ENCODE results near the gene RGL1.

The RGL1 gene

DNA sequence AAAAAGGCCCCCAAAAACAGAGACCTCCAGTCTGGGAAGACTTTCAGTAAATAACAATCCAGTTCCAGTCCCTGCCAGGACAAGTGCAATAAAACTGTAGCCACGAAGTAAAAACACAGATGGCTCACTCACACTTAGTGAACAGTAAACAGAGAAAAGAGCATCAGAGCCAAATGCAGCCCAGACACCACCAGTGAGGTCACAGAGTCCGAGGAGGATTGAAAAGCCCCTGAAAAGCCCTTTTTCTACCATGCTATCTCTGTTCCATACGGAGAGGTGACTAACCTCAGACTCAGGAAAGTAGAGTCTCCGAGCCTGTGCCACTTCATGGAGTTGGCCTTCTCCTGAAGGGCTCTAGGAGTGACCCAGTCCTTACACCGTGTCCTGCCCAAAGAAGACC, 148.1 kb downstream of the RGL1 start:
- DNase-seq (ENCODE audit: low spot score): no peak
- TF ChIP-seq, protein P1, sequence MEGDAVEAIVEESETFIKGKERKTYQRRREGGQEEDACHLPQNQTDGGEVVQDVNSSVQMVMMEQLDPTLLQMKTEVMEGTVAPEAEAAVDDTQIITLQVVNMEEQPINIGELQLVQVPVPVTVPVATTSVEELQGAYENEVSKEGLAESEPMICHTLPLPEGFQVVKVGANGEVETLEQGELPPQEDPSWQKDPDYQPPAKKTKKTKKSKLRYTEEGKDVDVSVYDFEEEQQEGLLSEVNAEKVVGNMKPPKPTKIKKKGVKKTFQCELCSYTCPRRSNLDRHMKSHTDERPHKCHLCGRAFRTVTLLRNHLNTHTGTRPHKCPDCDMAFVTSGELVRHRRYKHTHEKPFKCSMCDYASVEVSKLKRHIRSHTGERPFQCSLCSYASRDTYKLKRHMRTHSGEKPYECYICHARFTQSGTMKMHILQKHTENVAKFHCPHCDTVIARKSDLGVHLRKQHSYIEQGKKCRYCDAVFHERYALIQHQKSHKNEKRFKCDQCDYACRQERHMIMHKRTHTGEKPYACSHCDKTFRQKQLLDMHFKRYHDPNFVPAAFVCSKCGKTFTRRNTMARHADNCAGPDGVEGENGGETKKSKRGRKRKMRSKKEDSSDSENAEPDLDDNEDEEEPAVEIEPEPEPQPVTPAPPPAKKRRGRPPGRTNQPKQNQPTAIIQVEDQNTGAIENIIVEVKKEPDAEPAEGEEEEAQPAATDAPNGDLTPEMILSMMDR (IDR thresholded peaks at IDR 0.05; ENCODE audit: extremely low read depth, insufficient read depth, missing control alignments): no peak
- in situ Hi-C loops (cut with MboI; ENCODE audit: low pct_unique_long_range_greater_than_20kb, low sequenced_read_pairs, unreplicated experiment): no loop called here

DNA sequence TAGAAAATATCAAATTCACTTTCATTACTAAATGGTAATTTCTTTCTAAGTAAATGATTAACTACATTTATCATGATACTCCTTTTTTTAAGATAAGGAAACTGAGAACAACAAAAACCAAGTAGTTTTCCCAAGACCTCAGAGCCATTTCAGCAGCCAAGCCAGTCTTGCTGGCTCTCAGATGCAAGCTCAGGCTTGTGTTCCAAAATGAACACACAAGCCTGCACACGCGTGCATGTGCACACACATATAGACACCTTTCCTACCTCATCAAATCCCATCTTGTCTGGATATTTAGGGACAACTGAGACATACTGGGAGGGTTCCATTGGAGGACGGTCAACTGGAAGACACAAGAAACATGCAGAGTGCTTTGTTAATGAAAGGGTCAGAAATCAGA, 149.6 kb downstream of the RGL1 start:
- in situ Hi-C loops (cut with MboI; ENCODE audit: low pct_unique_long_range_greater_than_20kb, low sequenced_read_pairs, unreplicated experiment): no loop called here
- TF ChIP-seq, protein P1 (IDR thresholded peaks at IDR 0.05; ENCODE audit: extremely low read depth, insufficient read depth, missing control alignments): no peak
- no peak for DNase-seq (ENCODE audit: low spot score)

DNA sequence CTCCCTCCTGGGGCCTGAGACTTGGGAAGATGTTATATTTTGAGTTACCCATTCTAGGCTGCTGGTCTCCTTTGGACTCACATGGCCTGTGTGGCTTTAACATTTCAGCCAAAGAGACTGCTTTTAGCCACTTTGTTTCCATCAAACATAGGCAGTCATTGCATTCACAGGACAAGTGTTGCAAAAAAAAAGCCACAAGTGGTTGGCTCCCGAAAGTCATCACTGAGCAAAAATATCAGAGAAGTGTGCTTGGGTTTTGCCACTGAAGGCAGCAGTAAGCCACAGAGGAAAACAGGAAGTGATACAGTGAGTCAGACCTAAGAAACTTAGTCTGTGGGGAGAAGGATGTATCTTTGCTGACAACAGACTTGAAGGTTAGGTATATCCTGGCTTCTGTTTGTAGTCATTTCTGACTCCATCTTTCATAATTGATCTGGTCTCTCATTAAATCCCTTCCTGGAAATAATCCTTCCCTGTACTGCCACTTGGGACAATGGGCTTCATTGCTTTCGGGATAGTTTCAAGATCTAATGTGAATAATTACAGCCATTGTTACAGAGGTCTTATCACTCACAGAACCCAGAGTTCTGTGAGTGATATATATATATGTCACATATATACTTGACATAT, 151.8 kb downstream of the RGL1 start:
- in situ Hi-C loops (cut with MboI; ENCODE audit: low pct_unique_long_range_greater_than_20kb, low sequenced_read_pairs, unreplicated experiment): no loop called here
- peak; percentile 79 for DNase-seq (ENCODE audit: low spot score)
- TF ChIP-seq, protein P1 (IDR thresholded peaks at IDR 0.05; ENCODE audit: extremely low read depth, insufficient read depth, missing control alignments): peak; percentile 25

DNA sequence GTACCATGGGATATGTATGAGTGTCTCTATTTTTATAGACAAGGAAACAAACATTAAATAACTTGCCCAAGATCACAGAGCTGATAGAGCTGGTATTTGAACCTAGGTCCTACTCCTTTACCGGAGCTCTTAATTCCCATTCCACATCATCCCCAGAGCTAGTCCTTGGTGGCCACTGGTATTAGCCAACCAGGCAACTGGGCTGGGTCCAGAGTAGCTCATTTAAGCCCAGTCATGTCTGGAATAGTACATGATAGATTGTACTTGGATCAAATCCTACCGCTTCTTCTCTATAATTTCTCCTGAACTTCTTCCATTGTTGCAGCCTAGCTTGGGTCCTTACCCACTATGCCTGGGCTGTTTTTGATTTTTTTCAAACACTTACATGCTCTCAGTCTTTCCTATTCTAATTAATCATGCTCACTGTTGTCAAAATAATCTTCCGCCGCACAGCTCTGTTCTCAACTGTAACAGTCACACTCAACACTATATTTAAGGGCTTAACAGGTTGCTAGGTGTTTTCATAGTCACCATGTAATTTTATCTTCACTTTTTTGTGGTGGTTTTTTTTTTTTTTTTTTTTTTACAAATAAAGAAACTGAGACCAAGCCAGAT, 152.4 kb downstream of the RGL1 start:
- no peak for DNase-seq (ENCODE audit: low spot score)
- TF ChIP-seq, protein P1 (IDR thresholded peaks at IDR 0.05; ENCODE audit: extremely low read depth, insufficient read depth, missing control alignments): no peak
- in situ Hi-C loops (cut with MboI; ENCODE audit: low pct_unique_long_range_greater_than_20kb, low sequenced_read_pairs, unreplicated experiment): no loop called here

DNA sequence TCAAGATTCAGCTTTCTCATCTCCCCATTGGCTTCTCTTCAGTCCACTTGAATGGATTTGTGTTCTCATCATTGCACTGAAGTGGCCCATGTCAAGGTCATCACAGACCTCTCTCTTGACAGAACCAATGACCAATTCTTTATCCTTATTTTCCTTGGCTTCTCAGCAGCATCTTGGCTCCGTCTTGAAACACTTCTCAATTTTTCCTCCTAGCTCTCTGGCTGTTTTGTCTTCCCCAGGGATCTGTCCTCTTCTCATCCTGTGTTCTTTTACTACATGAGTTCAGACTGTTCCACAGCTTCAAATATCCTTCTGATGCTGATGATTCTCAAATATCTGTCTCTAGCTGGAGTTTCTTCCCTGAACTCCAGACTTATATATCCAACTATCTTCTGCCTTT, 154.0 kb downstream of the RGL1 start:
- DNase-seq (ENCODE audit: low spot score): no peak
- TF ChIP-seq, protein P1 (IDR thresholded peaks at IDR 0.05; ENCODE audit: extremely low read depth, insufficient read depth, missing control alignments): no peak
- in situ Hi-C loops (cut with MboI; ENCODE audit: low pct_unique_long_range_greater_than_20kb, low sequenced_read_pairs, unreplicated experiment): no loop called here

DNA sequence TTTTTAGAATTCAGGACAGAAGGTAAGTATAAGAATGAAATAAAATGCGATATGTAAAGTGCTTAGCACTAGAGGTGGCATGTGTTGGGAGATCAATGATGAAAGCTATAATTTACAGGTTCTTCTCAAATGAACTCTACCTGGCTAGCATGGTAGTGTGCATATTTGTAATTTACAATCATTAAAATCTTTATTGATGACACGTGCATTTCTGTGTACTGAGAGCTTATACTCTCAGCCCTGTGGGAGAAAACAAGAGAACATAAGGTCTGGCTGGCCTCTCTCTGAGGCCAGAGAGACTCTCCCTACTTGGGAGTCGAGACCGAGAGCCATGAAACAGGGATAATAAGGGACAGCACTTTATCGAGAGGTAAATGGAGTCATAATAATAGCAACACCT, 156.2 kb downstream of the RGL1 start:
- TF ChIP-seq, protein P1 (IDR thresholded peaks at IDR 0.05; ENCODE audit: extremely low read depth, insufficient read depth, missing control alignments): no peak

More for the DNA sequence above, 156.2 kb downstream of the RGL1 start:
- in situ Hi-C loops (cut with MboI; ENCODE audit: low pct_unique_long_range_greater_than_20kb, low sequenced_read_pairs, unreplicated experiment): no loop called here
- no peak for DNase-seq (ENCODE audit: low spot score)
